Body of pancreas (tissue), 4 donors: ENCODE results near the gene TDRD9.

ENCODE experiments used
- POLR2A ChIP-seq, 3 donors: fragments of 450-650 bp; IDR thresholded peaks; one replicate each; pipeline ENCODE4 v1.6.1; 2016; ENCODE audit warnings: antibody characterized with exemption in 3 of 3, mild to moderate bottlenecking in 2 of 3
- TF ChIP-seq, protein P1 (sequence below), 7 experiments: fragments of 450-650 bp in 4 of 7; fragments of 200-600 bp in 3 of 7; sonication (generic) in 3 of 7; IDR thresholded peaks; one replicate each; pipeline ENCODE4 v1.5.1; 2016 to 2019; ENCODE audit warnings: antibody characterized with exemption in 7 of 7

DNA sequence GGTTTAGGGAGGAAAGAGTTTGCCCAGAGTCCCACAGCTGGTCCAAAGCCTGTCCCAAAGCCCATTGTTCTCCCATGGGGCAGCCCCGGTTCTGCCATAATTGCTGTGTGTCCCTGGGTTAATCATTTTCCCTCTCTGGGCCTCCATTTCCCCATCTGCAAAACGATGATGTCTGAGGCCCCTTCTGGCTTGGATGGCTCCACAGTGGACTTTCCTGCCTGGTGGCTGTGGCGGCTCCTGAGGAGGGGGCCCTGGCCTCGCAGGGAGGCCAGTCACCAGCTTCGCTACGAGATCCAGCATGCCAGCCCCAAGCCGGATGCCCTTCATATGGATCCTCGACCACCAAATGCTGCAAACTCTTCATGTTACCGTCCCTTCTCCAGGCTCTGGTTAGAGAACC is 43.4 kb upstream of the TDRD9 start:
- no peak for TF ChIP-seq POLR2A (IDR thresholded peaks at IDR 0.05)
- TF ChIP-seq, protein P1, sequence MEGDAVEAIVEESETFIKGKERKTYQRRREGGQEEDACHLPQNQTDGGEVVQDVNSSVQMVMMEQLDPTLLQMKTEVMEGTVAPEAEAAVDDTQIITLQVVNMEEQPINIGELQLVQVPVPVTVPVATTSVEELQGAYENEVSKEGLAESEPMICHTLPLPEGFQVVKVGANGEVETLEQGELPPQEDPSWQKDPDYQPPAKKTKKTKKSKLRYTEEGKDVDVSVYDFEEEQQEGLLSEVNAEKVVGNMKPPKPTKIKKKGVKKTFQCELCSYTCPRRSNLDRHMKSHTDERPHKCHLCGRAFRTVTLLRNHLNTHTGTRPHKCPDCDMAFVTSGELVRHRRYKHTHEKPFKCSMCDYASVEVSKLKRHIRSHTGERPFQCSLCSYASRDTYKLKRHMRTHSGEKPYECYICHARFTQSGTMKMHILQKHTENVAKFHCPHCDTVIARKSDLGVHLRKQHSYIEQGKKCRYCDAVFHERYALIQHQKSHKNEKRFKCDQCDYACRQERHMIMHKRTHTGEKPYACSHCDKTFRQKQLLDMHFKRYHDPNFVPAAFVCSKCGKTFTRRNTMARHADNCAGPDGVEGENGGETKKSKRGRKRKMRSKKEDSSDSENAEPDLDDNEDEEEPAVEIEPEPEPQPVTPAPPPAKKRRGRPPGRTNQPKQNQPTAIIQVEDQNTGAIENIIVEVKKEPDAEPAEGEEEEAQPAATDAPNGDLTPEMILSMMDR (IDR thresholded peaks at IDR 0.05): no peak
